HG02970 (cell line): ENCODE data around the gene RHBDD2.
"Not testable (repeated sequence)": the region's sequence is repeated elsewhere in the genome, so short reads cannot be mapped to it uniquely, and the experiment has no call there.

ENCODE experiments used
- ATAC-seq: cut with Tn5 transposase; IDR thresholded peaks from one replicate; pipeline ENCODE4 v1.9.1; 2021; ENCODE audit warnings: mild to moderate bottlenecking, moderate library complexity, moderate number of reproducible peaks; ENCODE audit not compliant: unreplicated experiment, low FRiP score

The RHBDD2 gene

DNA sequence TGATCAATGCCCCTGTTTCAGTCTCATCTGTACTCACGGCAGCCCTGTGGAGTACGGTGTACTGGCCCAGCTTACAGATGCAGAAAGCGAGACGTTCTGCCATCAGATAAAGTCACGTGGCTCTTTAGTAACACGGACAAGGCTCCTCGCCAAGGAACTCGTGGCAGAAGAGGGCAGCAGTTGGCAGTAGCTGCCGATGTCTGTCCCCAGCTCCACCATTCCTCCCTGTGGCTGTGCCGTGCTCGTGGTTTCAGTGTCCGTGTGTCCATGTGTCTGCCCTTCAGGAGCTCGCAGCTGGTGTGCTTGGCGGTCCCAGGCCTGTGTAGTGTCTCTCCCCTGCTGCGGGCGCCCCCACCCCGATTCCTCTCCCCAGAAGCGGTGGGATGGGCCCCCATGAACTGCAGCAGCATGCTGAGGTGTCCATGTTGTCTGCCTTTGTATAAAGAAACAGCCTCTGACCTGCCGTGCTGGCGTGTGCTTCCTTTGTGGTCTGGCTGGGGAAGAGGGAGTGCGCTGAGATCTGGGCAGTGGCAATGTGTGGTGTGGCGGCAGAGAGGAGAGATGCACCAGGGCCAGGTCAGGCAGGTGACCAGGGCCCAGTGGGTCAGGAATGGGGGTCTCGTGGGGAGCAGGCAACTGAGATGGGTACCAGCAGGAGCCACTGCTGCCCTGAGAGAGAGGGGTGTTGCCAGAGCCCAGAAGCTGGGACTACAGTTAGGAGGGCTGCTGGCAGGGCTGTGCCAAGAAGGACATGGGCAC, 9.8 kb downstream of the RHBDD2 start:
- no peak for ATAC-seq

DNA sequence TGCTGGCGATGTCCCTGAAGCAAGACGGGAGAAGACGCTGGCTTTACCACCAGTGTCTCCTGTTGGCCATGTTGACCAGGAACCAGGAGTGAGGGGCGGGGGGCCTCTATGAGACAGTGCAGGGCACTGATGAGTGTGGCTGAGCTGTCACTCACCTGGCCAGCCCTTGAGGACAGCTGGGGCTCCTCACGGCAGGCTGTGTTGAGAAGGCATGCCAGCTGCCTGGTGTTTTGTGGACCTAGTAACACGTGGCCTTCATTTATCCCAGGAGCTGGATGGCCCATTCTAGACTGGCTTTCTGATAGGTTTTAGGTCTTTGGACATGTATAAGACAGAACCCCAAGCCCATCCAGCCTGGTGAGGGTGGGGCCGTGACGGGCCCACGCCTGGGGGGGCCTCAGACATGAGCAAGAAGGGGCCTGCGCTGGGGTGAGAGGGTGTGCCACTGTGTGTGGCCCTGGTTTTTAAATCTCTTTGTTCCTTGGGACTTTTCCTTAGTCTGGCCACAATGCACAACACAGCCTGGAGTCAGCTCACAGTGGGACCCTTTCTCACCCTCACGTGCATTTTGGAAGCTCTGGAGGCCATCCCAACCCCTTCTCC, 10.5 kb downstream of the RHBDD2 start:
- ATAC-seq, result no peak

- no peak for ATAC-seq
Measured at GRCh38 chr7:75889826-75890225, 11.0 kb downstream of the RHBDD2 start.

DNA sequence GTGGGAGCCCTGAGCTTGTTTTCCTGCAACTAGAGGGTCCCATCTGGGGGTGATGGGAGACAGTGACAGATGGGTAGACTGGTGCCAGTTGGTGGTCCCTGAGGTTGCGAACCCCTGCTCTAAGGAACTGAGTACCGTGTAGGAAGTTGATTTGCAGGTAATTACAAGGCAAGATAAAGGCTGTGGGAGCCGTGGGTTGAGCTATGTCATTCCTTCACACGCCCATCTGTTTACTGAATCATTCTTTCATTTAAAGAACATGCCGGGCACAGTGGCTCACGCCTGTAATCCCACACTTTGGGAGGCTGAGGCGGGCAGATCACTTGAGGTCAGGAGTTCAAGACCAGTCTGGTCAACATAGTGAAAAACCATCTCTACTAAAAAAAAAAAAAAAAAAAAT, 12.4 kb downstream of the RHBDD2 start:
- not testable (repeated sequence) for ATAC-seq

GRCh38 chr7:75891815-75892411, 13.1 kb downstream of the RHBDD2 start:
- no peak for ATAC-seq

DNA sequence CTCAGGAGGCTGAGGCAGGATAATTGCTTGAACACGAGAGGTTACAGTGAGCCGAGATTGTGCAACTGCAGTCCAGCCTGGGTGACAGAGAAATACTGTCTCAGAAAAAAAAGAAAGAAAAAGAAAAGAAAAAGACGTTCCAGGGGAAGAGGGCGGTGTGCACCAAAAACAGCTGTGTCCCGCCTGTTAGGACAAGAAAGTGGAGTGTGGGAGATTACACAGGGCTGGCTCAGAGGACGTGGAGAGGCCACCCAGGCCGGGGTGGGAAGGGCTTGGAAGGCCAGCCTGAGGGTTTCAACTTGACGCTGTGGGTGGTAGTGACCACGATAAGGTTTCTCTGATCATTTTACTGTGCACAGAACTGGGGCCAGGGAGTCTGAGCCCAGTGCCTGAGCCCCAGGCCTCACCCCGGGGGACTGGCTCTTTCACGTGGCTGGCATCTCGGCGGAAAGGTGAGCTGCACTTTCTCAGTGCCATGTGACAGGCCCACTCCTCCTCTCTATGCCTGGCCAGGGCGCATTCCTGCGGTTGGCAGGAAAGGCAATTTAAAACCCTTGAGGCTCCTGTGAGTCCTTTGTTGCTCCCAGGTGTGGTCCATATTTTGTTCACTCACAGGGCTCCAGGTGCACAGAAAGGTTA, 13.9 kb downstream of the RHBDD2 start:
- no peak for ATAC-seq

DNA sequence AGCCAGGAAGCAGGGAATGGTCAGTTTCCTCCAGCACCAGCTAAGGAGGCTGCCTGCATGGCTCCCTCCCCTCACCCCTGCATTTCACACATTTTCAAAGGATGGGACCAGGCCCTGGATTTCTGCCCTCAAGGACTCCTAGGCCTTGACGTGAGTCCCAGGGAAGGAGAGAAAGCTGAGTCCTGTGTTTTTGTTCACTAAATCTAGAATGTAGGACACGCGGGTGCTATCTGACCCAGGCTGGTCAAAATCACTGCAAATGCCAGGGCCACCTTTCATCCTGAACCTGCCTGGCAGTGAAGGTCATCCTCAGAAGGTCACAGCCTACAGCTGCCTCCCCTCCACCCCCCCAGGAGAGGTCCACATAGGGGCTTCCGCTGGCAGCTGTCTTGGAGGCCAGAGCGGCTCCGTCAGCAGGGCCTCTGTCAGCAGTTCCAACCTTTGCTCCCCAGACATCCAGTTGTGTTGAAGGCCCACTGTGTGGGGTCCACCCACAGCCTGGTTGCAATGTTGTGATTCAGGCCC, 18.0 kb downstream of the RHBDD2 start:
- no peak for ATAC-seq

- no peak for ATAC-seq
Measured at GRCh38 chr7:75900617-75901315, 21.9 kb downstream of the RHBDD2 start.

GRCh38 chr7:75905785-75906604, 27.2 kb downstream of the RHBDD2 start:
- ATAC-seq, result no peak

DNA sequence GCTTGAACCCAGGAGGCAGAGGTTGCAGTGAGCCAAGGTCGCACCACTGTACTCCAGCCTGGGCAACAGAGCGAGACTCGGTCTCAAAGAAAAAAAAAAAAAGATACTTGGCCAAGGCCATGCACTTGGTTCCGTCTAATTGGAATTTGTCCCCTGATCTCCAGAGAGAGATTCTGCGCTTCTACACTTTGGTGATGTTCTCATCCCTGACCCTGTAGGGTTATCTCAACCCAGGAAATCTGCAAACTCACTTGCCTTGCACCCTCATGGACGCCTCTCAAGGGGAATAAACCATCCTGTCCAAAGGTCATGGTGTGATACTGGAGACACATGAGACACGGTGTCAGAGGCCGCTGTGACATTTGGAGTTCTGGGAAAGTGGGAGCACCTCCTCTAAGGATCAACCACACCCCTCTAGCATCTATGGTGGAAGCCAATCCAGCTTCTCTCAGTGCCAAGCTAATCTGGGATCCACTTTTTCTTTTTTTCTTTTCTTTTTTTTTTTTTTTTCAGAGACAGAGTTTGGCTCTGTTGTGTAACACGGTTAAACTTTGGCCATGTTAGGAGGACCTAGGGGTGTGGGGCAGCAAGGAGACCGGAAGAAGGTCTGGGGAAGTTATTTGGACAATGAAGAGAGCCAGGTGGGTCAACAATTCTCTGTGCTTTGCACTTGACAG, 28.3 kb downstream of the RHBDD2 start:
- no peak for ATAC-seq

DNA sequence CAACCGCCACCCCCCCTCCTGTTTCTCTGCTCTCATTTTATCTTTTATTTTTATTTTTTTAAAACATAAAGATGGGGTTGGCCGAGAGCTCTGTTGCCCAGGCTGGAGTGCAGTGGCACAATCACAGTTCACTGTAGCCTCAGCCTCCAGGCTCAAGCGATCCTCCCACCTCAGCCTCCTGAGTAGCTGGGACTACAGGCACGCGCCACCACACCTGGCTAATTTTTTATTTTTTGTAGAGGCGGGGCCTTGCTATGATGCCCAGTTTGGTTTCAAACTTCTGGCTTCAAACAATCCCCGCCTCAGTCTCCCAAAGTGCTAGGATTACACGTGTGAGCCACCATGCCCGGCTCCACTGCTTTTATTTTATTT, 28.8 kb downstream of the RHBDD2 start:
- ATAC-seq, result not testable (repeated sequence)

DNA sequence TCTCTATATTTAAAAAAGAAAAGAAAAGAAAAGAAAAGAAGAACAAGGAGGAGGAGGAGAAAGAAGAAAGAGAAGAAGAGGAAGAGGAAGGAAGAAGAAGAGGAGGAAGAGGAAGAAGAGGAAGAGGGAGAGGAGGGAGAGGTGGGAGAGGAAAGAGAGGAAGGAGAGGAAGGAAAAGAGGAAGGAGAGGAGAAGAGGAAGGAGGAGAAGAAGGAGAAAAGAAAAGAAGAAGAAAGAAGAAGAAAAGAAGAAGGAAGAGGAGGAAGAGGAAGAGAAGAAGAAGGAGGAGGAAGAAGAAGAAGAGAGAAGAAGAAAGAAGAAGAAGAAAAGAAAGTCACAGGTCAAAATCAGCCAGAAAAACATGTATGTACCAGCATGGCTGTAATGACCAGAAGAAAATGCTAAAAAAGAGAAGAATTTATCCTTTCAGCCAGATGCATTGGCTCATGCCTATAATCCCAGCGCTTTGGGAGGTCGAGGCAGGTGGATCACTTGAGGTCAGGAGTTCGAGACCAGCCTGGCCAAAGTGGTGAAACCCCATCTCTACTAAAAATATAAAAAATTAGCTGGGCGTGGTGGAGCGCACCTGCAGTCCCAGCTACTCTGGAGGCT, 30.8 kb downstream of the RHBDD2 start:
- ATAC-seq, result no peak

DNA sequence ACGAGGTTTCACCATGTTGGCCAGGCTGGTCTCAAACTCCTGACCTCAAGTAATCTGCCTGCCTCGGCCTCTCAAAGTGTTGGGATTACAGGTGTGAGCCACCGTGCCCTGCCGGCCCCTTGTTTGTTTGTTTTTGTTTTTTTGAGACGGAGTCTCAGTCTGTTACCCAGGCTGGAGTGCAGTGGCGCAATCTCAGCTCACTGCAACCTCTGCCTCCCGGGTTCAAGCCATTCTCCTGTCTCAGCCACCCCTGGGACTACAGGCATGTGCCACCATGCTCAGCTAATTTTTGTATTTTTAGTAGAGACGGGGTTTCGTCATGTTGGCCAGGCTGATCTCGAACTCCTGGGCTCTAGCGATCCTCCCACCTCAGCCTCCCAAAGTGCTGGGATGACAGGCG, 32.4 kb downstream of the RHBDD2 start:
- not testable (repeated sequence) for ATAC-seq

DNA sequence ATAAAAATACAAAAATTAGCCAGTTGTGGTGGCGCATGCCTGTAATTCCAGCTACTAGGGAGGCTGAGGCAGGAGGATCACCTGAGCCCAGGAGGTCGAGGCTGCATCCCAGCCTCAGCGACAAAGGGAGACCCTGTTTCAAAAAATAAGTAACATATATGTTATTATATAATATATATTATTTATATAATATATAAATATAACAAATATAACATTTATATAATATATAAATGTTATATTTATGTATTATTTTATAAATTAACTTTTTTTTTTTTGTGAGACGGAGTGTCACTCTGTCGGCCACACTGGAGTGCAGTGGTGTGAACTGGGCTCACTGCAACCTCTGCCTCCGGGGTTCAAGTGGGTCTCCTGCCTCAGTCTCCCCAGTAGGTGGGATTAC, 34.6 kb downstream of the RHBDD2 start:
- no peak for ATAC-seq

DNA sequence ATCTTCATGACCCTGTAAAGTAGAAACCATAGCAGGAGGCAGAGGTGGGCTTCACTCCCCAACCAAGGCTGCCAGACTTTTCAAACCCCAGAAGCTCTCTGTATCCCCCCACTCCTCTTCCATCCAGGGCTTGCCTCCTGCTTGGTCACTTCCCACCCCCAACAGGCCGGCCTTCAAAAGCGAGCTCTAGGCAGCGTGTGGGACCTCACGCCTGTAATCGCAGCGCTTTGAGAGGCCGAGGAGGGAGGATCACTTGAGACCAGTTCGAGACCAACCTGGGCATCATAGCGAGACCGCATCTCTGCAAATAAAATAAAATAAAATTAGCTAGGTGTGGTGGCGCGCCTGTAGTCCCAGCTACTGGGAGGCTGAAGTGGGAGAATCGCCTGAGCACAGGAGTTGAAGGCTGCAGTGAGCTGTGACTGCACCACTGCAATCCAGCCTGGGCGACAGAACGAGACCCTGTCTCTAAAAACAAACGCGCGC, 35.4 kb downstream of the RHBDD2 start:
- ATAC-seq, result no peak

DNA sequence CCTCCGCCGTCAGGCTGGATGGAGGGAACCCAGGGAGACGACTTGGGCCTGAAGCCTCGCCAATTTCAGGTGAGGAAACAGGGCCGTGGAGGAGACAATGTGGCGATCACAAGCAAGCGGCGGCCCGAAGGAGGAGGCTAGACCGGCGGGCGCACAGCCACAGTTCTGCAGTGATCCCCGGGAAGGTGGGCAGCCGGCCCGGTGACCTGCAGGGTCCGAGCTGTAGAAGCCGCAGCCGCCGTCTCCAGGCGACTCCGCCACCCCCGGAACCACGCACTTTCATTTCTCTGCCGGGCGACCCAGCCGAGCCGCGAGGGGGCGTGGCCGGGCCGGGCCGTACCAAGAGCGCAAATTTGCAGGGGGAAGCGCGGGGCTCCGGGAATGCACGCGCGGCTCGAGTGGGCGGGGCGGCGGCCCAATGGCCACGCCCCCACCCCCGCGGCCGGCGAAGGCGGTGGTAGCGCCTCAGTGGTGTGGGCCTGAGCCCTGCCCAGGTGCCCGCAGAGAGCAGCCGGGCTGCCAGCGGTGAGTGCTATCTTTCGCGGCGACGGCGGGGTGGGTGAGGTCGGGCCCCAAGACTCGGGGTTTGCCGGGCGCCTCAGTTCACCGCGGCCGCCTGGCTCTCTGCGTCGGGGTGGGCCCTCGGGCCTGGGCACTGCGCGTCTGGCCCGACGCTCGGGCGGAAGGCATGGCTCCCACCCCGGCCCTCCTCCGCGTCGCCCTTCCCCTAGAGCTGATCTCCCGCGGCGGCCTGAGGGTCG, 36.0 kb downstream of the RHBDD2 start, which contains the start of gene POR:
POR (plus strand) TSS at position 501 of the 761 bp plus-strand sequence. CDS start 38,847 bp downstream, outside the sequence.
- peak; percentile 97 for ATAC-seq

DNA sequence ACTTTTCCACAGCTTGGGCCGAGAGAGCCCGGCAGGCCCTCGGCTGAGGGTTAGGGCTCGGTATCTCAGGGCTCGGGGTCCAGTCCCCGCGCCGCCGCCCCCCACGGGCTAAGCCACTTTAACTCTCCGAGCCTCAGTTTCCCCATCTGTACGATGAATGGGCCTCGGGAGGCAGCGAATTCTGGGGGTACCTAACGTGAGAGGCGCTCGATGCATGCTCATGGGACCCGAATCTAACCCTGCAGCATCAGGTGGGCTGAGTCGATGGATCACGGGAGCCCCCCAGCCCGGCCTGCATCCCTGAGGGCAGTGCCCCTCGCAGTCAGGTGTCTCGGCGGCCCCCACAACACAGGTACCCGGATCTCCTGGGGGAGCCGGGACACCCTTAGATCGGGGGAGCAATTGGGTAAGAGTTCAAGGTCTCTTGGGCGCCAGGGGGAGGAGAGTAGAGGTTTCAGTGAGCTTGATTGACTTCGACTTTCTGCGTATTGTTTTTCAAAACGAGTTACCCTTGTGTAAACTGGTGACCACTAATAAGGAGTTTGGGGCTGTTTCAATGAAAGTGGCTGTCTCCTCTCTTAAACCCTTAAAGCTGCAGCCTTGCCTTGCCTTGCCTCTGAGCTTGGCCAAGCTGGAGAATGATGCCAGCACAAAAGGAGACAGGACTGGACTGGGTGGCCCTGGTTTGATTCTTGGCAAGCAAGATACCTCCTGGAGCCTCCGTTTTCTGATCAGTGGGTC, 36.8 kb downstream of the RHBDD2 start:
- ATAC-seq, result peak; percentile 1
